Stimulated activated CD8-positive, alpha-beta memory T cell treated with anti-CD3 and anti-CD28 coated beads, Interleukin-7, amount 100 ng/mL, for 24 hours (primary cell): ENCODE data around the gene PAGE2B.
"Not testable (repeated sequence)": the region's sequence is repeated elsewhere in the genome, so short reads cannot be mapped to it uniquely, and the experiment has no call there.

Source experiments
- DNase-seq: peaks from one replicate; pipeline ENCODE4 v3.0.0-alpha.2; 2020; ENCODE audit warnings: low read depth

Gene PAGE2B

DNA sequence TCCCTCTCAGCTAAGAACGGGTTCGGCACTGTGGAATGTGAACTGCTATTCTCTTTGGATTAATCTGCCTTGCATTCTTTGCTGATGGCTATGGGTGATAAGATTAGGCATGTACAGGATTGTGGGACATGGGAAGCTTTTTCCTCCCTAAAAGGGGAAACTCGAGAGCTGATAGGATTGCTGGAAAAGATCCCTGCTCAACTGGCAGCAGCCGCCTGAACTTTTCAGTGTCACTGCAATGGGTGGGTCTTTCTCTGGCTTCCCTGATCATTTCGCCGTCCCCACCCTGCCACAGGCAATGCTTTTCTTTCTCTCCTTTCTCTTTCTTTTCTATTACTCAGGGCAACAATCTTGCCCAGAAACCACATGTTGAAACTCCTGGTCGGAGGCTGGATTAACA, 34.5 kb downstream of the PAGE2B start:
- DNase-seq = no peak

DNA sequence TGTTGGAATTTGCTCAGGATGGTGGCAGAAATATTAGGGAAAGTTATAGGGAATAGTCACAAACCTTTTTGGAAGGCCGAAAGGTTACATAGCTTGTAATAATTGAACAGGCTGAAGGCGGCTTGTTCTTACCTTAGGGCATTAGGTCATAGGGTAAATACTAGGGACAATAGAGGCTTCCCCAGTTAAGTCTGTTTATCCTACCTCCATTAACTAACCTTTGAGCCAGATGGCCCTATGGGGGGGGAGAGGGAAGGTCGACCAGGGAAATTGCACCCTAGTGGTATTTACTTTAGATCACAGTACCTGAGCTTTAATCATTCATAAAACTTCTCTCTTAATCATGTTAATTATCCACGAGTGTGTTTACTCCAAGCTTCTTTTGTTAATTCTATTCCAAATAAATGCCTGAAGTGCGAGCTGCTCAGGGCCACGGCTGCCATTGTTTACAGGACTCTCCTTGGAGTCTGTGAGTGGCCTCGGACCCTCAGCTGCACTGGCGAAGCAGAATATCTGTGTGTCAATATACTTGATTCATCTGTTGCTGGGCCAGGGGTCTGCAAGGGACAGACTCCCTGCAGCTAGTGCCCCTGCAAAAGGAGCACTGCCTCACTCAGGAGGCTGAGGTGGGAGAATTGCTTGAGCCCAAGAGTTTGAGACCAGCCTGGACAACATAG, 36.9 kb downstream of the PAGE2B start:
- no peak for DNase-seq

DNA sequence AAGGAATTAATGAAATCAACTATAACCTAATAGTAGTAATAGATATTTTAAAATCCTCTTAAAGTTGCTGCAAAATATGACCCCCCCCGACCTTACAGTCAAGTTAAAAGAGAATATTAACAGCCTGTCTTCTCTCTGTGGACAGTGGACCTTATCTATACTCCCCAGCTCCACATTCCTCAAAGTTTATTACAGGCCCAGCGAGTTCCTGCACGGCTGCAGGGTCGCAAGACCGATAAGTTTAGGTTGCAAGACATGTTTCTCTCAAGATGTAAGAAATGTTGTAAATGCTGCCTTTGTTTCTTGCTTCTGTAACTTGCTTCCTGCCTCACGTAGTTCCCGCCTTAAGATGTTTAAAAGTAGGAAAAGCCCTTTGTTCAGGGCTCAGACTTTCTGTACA, 41.8 kb downstream of the PAGE2B start:
- DNase-seq = not testable (repeated sequence)

DNA sequence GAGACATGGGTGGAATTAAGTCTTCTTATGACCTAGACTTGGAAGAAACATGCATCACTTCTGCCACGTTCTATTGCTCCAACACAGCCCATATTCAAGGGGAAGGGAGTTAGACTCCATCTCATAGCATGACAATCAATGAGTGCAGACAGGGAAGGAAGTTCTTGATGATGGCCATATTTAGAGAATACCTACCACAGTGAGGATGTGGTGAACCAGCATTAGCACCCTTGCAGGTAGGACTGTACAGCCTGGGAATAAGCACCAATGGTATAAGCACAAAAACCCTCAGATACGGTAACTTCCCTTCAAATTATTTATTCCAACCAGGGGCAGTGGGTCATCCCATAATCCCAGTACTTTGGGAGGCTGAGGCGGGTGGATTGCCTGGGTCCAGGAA, 43.7 kb downstream of the PAGE2B start:
- no peak for DNase-seq

DNA sequence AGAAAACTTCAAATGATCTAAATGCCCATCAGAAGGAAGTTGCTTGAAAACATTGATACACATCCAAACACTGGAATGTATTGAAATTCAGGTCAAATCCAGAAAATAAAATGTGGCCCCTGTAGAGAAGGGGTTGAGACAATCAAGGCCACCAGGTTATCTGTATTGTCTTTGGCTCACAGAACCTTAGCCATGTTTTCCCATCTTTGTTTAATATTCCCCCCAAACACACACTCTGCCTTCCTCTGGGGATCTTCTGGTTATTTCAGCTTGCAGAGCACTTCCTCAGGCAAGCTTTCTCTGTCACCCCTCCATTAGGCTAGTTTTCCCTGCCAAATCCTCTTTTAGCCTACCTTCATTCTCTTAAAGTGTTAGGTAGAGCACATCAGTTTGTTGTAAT, 44.4 kb downstream of the PAGE2B start:
- DNase-seq = no peak

DNA sequence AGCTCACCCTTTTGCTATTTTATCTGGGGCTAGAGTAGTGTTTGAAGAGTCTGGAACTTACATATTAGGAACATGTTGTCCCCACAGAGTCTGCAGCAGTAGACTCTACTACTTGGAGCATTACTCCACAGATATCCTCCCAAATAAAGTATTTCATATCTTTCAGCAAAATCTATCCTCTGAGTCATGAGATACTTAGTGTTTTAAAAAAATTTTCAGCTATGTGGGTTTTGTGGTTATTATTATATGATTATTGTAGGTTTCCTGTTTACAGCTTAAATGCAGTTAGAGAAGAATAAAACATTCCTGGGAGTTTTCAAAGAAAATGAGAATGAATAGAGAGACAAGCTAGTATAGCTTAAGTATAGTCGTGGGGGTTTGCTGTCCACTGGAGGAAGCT, 44.9 kb downstream of the PAGE2B start:
- no peak for DNase-seq

DNA sequence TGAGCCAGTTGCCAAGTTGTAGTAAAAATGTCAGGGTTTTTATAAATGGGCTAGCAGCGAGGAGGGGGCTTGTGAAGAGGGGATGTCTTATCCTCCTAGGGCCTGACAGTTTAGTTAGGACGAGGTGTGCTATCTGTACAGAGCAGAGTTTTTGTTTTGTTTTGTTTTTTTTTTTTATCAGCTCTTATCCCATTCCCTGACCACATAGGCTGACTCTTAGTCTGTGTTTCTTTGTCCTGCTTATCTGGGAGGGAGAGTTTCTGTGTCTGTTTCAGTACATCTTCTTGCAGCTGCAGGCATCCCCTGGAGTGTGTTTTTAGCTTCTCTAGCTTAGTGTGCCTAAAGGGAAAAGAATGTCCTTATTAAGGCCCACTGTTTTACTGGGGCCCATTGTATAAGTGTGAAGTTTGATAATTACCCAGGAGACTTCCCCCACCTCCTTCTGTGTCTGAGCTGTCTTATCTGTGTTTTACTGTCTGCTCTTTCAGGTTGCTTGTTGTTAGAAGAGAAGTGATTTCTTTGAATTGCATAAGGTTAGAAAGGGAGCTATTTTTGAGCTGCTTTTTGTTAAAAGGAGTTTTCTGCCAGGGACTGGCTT, 46.0 kb downstream of the PAGE2B start:
- DNase-seq = no peak

DNA sequence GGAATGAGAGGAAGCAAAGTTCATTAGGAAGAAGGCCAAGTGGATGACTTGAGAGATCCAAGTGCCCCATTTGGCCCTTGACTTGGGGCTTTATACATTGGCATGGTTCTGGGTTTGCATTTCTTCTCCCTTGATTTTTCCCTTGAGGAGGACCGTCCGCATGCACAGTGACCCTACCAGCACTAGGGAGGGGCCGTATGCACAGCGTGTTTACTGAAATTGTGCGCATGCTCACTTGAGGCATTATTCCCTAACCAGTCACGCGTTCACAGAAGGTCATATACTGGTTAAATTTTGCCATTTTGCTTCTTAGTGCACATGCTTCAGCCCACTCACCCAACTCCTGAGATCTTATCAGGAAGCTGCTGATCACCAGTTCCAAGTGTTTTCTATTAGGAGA, 49.1 kb downstream of the PAGE2B start:
- no peak for DNase-seq

DNA sequence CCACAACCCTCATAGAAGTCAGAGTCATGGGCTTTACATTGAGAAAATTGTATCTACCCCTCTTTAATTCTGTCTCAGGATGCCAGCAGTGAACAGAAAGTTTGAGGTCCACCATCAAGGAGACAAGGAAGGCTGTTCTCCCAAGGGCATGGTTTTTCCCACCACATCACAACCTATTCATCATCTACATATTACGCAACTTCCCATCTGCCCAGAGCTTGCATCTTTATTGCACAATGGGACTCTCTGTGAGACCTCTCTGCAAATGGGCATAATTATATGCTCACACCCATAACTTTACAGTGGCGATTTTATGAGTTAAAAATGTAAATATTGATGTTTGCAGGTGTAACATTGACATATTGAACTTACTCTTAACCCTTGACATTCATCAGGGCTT, 52.9 kb downstream of the PAGE2B start:
- DNase-seq = no peak
